IPS-NIHi7 (cell line): ENCODE data around the gene LRRC74B.
"Not testable (repeated sequence)": the region's sequence is repeated elsewhere in the genome, so short reads cannot be mapped to it uniquely, and the experiment has no call there.

ENCODE experiments used
- DNase-seq: peaks from one replicate; pipeline ENCODE4 v3.0.0; 2012; ENCODE audit warnings: mixed read lengths; ENCODE audit errors: extremely low spot score

The LRRC74B gene

GRCh38 chr22:21075516-21076138 lies 29.9 kb downstream of the LRRC74B start:
- no peak for DNase-seq

- no peak for DNase-seq
Observed at GRCh38 chr22:21076912-21077625, 31.3 kb downstream of the LRRC74B start.

GRCh38 chr22:21077884-21078508 lies 32.2 kb downstream of the LRRC74B start:
- DNase-seq = no peak

- DNase-seq = no peak
Observed at GRCh38 chr22:21078916-21079315, 33.2 kb downstream of the LRRC74B start.

GRCh38 chr22:21079493-21079892 lies 33.7 kb downstream of the LRRC74B start:
- DNase-seq = no peak

GRCh38 chr22:21080435-21081137 lies 34.8 kb downstream of the LRRC74B start:
- no peak for DNase-seq

GRCh38 chr22:21082248-21082647 lies 36.5 kb downstream of the LRRC74B start:
- no peak for DNase-seq

- no peak for DNase-seq
Observed at GRCh38 chr22:21087119-21087518, 41.4 kb downstream of the LRRC74B start.

- not testable (repeated sequence) for DNase-seq
Observed at GRCh38 chr22:21087926-21088325, 42.2 kb downstream of the LRRC74B start.

- not testable (repeated sequence) for DNase-seq
Observed at GRCh38 chr22:21091220-21091619, 45.5 kb downstream of the LRRC74B start.

- DNase-seq = no peak
Observed at GRCh38 chr22:21092797-21093554, 47.2 kb downstream of the LRRC74B start.

- not testable (repeated sequence) for DNase-seq
Observed at GRCh38 chr22:21093555-21094137, 47.9 kb downstream of the LRRC74B start.

- no peak for DNase-seq
Observed at GRCh38 chr22:21094911-21095772, 49.4 kb downstream of the LRRC74B start.

- no peak for DNase-seq
Observed at GRCh38 chr22:21095773-21096107, 50.0 kb downstream of the LRRC74B start.

GRCh38 chr22:21096878-21097277 lies 51.1 kb downstream of the LRRC74B start:
- DNase-seq = not testable (repeated sequence)

GRCh38 chr22:21098099-21098671 lies 52.4 kb downstream of the LRRC74B start:
- DNase-seq = no peak

GRCh38 chr22:21099578-21099977 lies 53.8 kb downstream of the LRRC74B start:
- DNase-seq = no peak

GRCh38 chr22:21100149-21101032 lies 54.6 kb downstream of the LRRC74B start:
- no peak for DNase-seq
